NT2/D1 (cell line): ENCODE data around the gene TTLL12.

Experiments used
- SUZ12 ChIP-seq: IDR thresholded peaks from 2 replicates; pipeline ENCODE4 v1.6.1; 2011; ENCODE audit not compliant: insufficient read length, insufficient read depth; ENCODE audit errors: extremely low read depth
- YY1 ChIP-seq: IDR thresholded peaks from 2 replicates; pipeline ENCODE4 v1.6.1; 2011; ENCODE audit not compliant: insufficient read length, insufficient read depth
- ZNF274 ChIP-seq: IDR thresholded peaks from 2 replicates; pipeline ENCODE4 v1.6.1; 2011; ENCODE audit warnings: mild to moderate bottlenecking, low read depth, low read length

GRCh38 chr22:43200555-43200954 lies 13.6 kb upstream of the TTLL12 start:
- TF ChIP-seq YY1 (no peak), ZNF274 (no peak), SUZ12 (no peak)
